HL-60 (cell line): Measurements from ENCODE around the gene OSBPL5.

ENCODE experiments used
- DNase-seq, 2 experiments: peaks; one replicate each; pipeline ENCODE4 v3.0.0-alpha.2; 2010 to 2020; ENCODE audit warnings: low read depth in 1 of 2, low spot score in 1 of 2
- H3K27ac ChIP-seq: fragments of 250-450 bp; sonication (Bioruptor Pico); replicated peaks from 2 replicates; pipeline ENCODE4 v1.5.1; 2020; ENCODE audit warnings: mild to moderate bottlenecking, moderate library complexity
- H3K27me3 ChIP-seq: fragments of 250-450 bp; sonication (Bioruptor Pico); 2 replicates; pipeline ENCODE4 v1.5.1; 2021; ENCODE audit warnings: mild to moderate bottlenecking, moderate library complexity; ENCODE audit not compliant: insufficient read depth, poor library complexity, severe bottlenecking
- H3K4me3 ChIP-seq: replicated peaks from 2 replicates; pipeline ENCODE4 v1.5.1; 2011; ENCODE audit warnings: mild to moderate bottlenecking, control low read depth, low read length; ENCODE audit not compliant: insufficient read depth
- GABPA ChIP-seq: IDR thresholded peaks from 2 replicates; pipeline ENCODE4 v1.6.1; 2012; ENCODE audit warnings: low read depth
- POLR2AphosphoS5 ChIP-seq: IDR thresholded peaks from 2 replicates; pipeline ENCODE4 v1.6.1; 2012; ENCODE audit warnings: low read depth
- SPI1 ChIP-seq: IDR thresholded peaks from 2 replicates; pipeline ENCODE4 v1.6.1; 2012; ENCODE audit warnings: low read depth, mild to moderate bottlenecking, borderline replicate concordance
- TF ChIP-seq, protein P1 (sequence below): IDR thresholded peaks from 2 replicates; pipeline ENCODE4 v1.6.1; 2012; ENCODE audit warnings: low read depth; ENCODE audit not compliant: insufficient replicate concordance
- TF ChIP-seq, protein P2 (sequence below): IDR thresholded peaks from one replicate; pipeline ENCODE4 v1.5.1; 2011; ENCODE audit warnings: low read length, control low read depth, inconsistent platforms; ENCODE audit not compliant: insufficient read depth

Gene OSBPL5

DNA sequence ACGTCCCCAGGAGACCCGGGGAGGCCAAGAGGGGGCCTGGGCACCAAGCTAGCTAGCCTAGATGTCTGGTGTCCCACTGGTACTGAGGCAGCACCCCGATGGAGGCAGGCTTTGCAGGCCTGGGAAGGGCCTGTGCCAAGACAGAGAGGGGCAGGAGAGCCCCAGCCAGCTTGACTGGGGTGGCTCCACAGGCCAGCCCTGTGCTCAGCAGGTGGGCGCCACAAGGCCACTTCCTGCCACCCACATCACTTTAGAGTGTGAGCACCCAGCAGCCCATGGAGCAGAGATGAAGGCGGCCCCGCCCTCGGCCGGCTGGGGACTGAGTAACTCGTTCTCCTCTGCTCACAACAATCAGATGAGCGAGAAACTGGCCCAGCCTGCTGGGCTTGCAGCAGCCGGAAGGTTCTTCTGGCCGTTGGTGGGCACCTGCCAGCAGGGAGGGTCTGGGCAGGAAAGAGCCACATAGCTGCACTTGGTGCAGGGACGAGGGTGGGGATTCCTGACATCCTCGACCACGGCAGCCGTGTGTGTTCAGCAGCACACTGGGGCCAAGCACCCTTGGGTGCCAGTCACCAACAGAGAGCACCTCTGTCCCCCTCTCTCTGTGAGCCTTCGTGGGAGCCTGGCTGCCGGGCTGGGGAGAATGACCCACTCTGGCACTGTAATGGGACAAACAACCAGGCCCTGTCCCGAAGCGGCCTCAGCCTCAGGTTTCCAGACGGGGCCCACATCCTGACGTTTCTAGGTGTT, 7.6 kb downstream of the OSBPL5 start:
- no peaks in the 10 kb centered on the region for H3K27me3 ChIP-seq
- H3K4me3 ChIP-seq = no peak overlapping the region
- peak overlapping the region; percentile 94 for H3K27ac ChIP-seq
- TF ChIP-seq, protein P1, sequence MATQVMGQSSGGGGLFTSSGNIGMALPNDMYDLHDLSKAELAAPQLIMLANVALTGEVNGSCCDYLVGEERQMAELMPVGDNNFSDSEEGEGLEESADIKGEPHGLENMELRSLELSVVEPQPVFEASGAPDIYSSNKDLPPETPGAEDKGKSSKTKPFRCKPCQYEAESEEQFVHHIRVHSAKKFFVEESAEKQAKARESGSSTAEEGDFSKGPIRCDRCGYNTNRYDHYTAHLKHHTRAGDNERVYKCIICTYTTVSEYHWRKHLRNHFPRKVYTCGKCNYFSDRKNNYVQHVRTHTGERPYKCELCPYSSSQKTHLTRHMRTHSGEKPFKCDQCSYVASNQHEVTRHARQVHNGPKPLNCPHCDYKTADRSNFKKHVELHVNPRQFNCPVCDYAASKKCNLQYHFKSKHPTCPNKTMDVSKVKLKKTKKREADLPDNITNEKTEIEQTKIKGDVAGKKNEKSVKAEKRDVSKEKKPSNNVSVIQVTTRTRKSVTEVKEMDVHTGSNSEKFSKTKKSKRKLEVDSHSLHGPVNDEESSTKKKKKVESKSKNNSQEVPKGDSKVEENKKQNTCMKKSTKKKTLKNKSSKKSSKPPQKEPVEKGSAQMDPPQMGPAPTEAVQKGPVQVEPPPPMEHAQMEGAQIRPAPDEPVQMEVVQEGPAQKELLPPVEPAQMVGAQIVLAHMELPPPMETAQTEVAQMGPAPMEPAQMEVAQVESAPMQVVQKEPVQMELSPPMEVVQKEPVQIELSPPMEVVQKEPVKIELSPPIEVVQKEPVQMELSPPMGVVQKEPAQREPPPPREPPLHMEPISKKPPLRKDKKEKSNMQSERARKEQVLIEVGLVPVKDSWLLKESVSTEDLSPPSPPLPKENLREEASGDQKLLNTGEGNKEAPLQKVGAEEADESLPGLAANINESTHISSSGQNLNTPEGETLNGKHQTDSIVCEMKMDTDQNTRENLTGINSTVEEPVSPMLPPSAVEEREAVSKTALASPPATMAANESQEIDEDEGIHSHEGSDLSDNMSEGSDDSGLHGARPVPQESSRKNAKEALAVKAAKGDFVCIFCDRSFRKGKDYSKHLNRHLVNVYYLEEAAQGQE = no peak
- no peak for TF ChIP-seq SPI1
- TF ChIP-seq GABPA = no peak
- no peak for TF ChIP-seq POLR2AphosphoS5
- TF ChIP-seq, protein P2, sequence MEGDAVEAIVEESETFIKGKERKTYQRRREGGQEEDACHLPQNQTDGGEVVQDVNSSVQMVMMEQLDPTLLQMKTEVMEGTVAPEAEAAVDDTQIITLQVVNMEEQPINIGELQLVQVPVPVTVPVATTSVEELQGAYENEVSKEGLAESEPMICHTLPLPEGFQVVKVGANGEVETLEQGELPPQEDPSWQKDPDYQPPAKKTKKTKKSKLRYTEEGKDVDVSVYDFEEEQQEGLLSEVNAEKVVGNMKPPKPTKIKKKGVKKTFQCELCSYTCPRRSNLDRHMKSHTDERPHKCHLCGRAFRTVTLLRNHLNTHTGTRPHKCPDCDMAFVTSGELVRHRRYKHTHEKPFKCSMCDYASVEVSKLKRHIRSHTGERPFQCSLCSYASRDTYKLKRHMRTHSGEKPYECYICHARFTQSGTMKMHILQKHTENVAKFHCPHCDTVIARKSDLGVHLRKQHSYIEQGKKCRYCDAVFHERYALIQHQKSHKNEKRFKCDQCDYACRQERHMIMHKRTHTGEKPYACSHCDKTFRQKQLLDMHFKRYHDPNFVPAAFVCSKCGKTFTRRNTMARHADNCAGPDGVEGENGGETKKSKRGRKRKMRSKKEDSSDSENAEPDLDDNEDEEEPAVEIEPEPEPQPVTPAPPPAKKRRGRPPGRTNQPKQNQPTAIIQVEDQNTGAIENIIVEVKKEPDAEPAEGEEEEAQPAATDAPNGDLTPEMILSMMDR = no peak
- no peak for DNase-seq

DNA sequence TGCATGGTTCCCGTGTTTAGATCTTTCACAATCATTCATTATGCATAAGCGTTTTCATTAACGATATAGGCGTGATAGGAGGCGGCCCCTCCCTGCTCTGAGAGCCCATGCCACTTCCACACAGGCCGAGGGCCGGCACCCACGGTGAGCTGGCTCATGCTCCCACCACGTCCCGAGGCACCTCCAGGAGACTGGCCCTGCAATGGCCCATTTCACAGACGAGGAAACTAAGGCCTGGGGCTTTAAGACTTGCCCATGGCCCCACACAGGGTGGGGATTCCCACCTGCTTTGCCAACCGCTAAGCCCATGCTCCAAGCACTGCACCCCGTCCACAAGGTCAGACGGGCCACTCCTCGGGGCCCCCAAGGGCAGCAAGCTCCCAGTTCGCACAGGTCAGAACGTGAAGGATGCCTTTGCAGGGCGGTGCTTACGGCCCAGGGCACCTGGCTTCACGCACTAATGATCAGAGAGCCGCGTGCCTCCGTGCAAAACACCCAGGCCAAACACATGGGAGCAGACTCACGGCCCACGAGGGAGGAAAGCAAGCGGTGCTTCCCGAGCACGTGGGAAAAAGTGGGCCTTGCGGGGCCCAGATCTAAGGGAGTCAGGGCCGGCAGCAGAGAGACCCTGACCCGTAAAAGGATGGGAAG, 8.3 kb downstream of the OSBPL5 start:
- peak in 1 of 2 experiments; percentile 75 for DNase-seq
- TF ChIP-seq, protein P1 = no peak
- TF ChIP-seq POLR2AphosphoS5 = peak; percentile 73
- TF ChIP-seq, protein P2 = no peak
- no peak for TF ChIP-seq SPI1
- H3K27ac ChIP-seq = peak overlapping the region; percentile 94
- H3K4me3 ChIP-seq = no peak overlapping the region
- H3K27me3 ChIP-seq = no peaks in the 10 kb centered on the region

DNA sequence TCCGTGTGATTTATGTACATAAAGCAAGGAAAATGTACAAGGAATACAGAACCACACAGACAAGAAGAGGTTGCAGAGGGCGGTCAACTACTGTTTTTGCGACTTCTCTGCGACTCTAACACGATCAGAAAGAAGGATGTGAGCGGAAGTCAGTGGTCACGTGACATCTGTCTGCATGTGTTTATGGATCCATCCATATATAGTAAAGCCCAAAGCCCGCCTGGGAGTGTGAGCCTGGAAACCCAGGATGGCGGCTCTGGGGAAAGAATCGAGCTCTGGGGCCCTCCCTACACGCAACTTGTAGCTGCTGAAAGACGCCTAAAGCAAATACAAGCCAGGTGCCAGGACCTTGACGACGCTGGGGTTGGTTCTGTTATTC, 8.8 kb downstream of the OSBPL5 start:
- Histone ChIP-seq H3K27ac (peak overlapping the region; percentile 94), H3K4me3 (peak overlapping the region; percentile 7; the same call in 1 of the 2 replicates), H3K27me3 (no peaks in the 10 kb centered on the region)
- peak; percentile 78 to 80 for DNase-seq
- TF ChIP-seq, protein P2 = no peak
- TF ChIP-seq GABPA (no peak), SPI1 (peak; percentile 60; the same call in 1 of the 2 replicates)
- TF ChIP-seq, protein P1 = peak; percentile 38
